Measurements from ENCODE around the gene CDC42EP4. TPM values are rescaled to one million over a fixed set of nuclear protein-coding genes. Genes with fewer than 3 reads are reported as not detected.

CDC42EP4 gene
- total RNA-seq, 2 experiments from 2014 or later = not detected

DNA sequence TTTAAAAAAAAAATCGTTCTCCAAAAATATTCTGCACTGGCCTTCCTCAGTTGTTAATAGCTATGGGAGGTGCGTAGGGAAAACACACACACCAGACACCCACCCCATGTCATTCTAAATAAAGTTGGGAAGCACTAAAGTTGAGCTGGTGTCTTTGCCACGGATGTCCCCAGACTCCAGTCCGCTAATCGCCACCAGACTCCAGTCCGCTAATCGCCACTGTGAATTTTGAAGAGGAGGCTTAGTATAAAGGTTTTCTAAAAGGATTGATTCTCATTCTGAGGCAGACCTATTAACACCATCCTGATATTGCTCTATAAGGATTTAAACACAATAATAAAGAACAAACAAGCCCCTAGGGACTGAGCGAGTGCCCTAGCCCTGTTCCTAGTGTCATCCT lies 27.4 kb downstream of the CDC42EP4 start:
- Histone ChIP-seq H3K4me3 (ENCODE audit: low read depth, low read length, poor library complexity, severe bottlenecking) (no peak overlapping the region), H3K79me2 (ENCODE audit: insufficient read depth, low read depth, low read length) (no peaks in the 10 kb centered on the region), H4K20me1 (ENCODE audit: insufficient read depth, low read length) (no peaks in the 10 kb centered on the region), H3K4me2 (ENCODE audit: low read length) (no peak overlapping the region), H3K4me1 (ENCODE audit: insufficient read depth, low read length, poor library complexity, severe bottlenecking) (no peaks in the 10 kb centered on the region), H3K9me2 (ENCODE audit: insufficient read depth, low read length) (no peaks in the 10 kb centered on the region), H2AFZ (ENCODE audit: low read length) (no peak overlapping the region), H3K27ac (ENCODE audit: low read depth, low read length, poor library complexity, severe bottlenecking) (no peak overlapping the region), H3K36me3 (ENCODE audit: insufficient read depth, low read length) (no peaks in the 10 kb centered on the region), H3K9me3 (ENCODE audit: low read length) (no peaks in the 10 kb centered on the region)
- TF ChIP-seq CTCF (conservative IDR thresholded peaks at IDR 0.05; ENCODE audit: low read length) (no peak), EZH2phosphoT487 (IDR thresholded peaks at IDR 0.05; ENCODE audit: borderline replicate concordance, low read depth, low read length) (no peak)
- intact Hi-C loops (cut with micrococcal nuclease; ENCODE audit: unreplicated experiment) = no loop called here
- DNase-seq (ENCODE audit: low spot score) = no peak
- no TSS peak for BruUV-seq (replicated peaks)
- ChIA-PET CTCF (ENCODE audit: unreplicated experiment) (no interaction called here), POLR2A (interaction anchor here (0.9 kb wide), 1 partner anchor 26 kb away, joined by 3 read pairs; no protein-coding TSS in a partner anchor)

GRCh38 chr17:73283841-73284282 lies 27.9 kb downstream of the CDC42EP4 start:
- H4K20me1 ChIP-seq (ENCODE audit: insufficient read depth, low read length) = no peaks in the 10 kb centered on the region
- no peaks in the 10 kb centered on the region for H3K9me2 ChIP-seq (ENCODE audit: insufficient read depth, low read length)
- TF ChIP-seq CTCF (conservative IDR thresholded peaks at IDR 0.05; ENCODE audit: low read length) = no peak
- no peak for TF ChIP-seq EZH2phosphoT487 (IDR thresholded peaks at IDR 0.05; ENCODE audit: borderline replicate concordance, low read depth, low read length)
- no peaks in the 10 kb centered on the region for H3K79me2 ChIP-seq (ENCODE audit: insufficient read depth, low read depth, low read length)
- no peaks in the 10 kb centered on the region for H3K4me1 ChIP-seq (ENCODE audit: insufficient read depth, low read length, poor library complexity, severe bottlenecking)
- no peak overlapping the region for H2AFZ ChIP-seq (ENCODE audit: low read length)
- intact Hi-C loops (cut with micrococcal nuclease; ENCODE audit: unreplicated experiment) = no loop called here
- no peaks in the 10 kb centered on the region for H3K9me3 ChIP-seq (ENCODE audit: low read length)
- CTCF ChIA-PET (ENCODE audit: unreplicated experiment) = no interaction called here
- no peak overlapping the region for H3K27ac ChIP-seq (ENCODE audit: low read depth, low read length, poor library complexity, severe bottlenecking)
- no peak for DNase-seq (ENCODE audit: low spot score)
- POLR2A ChIA-PET = interaction anchor here (0.7 to 0.9 kb wide), 2 partner anchors 23 to 25 kb away, joined by 3 read pairs; no protein-coding TSS in a partner anchor
- H3K4me2 ChIP-seq (ENCODE audit: low read length) = no peak overlapping the region
- no TSS peak for BruUV-seq (replicated peaks)
- H3K36me3 ChIP-seq (ENCODE audit: insufficient read depth, low read length) = no peaks in the 10 kb centered on the region
- H3K4me3 ChIP-seq (ENCODE audit: low read depth, low read length, poor library complexity, severe bottlenecking) = no peak overlapping the region

DNA sequence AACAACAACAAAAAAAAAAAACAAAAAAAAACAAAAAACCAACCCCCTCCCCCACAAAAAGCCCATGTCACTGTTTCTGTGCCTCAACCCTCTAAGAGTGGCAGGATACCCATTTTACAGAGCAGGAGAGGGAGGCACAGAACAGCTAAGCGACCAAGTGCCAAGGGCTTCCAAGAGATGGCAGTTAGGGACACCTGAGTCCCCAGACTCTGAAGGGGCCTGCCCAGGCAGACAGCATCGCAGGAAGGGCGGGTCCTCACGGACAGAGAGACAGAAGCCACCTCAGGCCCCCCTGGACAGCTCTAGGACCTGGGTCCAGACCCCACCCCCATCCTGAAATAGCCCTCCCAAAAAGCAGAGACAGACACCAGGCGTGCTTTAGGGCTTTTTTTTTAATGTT lies 28.6 kb downstream of the CDC42EP4 start:
- ChIA-PET CTCF (ENCODE audit: unreplicated experiment) (no interaction called here), POLR2A (interaction anchor here (0.7 kb wide), 2 partner anchors 23 to 58 kb away, joined by 3 read pairs; no protein-coding TSS in a partner anchor)
- no peak overlapping the region for H3K27ac ChIP-seq (ENCODE audit: low read depth, low read length, poor library complexity, severe bottlenecking)
- intact Hi-C loops (cut with micrococcal nuclease; ENCODE audit: unreplicated experiment) = no loop called here
- H3K36me3 ChIP-seq (ENCODE audit: insufficient read depth, low read length) = no peaks in the 10 kb centered on the region
- no peaks in the 10 kb centered on the region for H4K20me1 ChIP-seq (ENCODE audit: insufficient read depth, low read length)
- H3K79me2 ChIP-seq (ENCODE audit: insufficient read depth, low read depth, low read length) = no peaks in the 10 kb centered on the region
- no peak overlapping the region for H3K4me2 ChIP-seq (ENCODE audit: low read length)
- DNase-seq (ENCODE audit: low spot score) = no peak
- TF ChIP-seq CTCF (conservative IDR thresholded peaks at IDR 0.05; ENCODE audit: low read length) (no peak), EZH2phosphoT487 (IDR thresholded peaks at IDR 0.05; ENCODE audit: borderline replicate concordance, low read depth, low read length) (no peak)
- no peaks in the 10 kb centered on the region for H3K9me2 ChIP-seq (ENCODE audit: insufficient read depth, low read length)
- H3K4me1 ChIP-seq (ENCODE audit: insufficient read depth, low read length, poor library complexity, severe bottlenecking) = no peaks in the 10 kb centered on the region
- BruUV-seq (replicated peaks) = no TSS peak
- H3K9me3 ChIP-seq (ENCODE audit: low read length) = no peaks in the 10 kb centered on the region
- no peak overlapping the region for H2AFZ ChIP-seq (ENCODE audit: low read length)
- H3K4me3 ChIP-seq (ENCODE audit: low read depth, low read length, poor library complexity, severe bottlenecking) = no peak overlapping the region
